ENCODE measurements around the gene COL6A3. TPM values are rescaled to one million over a fixed set of nuclear protein-coding genes. Genes with fewer than 3 reads are reported as not detected.

Gene COL6A3
- total RNA-seq, 2 experiments from 2014 or later, result 0.90 to 1.3 TPM

- Mint-ChIP-seq H3K9me3 (no peaks in the 10 kb centered on the region), H3K4me1 (peaks cover 74% of the 10 kb centered on the region), H3K36me3 (ENCODE audit: low read depth) (no peaks in the 10 kb centered on the region), H3K27ac (no peak overlapping the region), H3K4me3 (no peak overlapping the region), H3K27me3 (peaks cover 11% of the 10 kb centered on the region)
- CTCF ChIA-PET, result interaction anchor here (1.2 to 3.7 kb wide), 2 partner anchors 13 to 39 kb away, joined by 6 to 36 read pairs; no protein-coding TSS in a partner anchor
- DNase-seq, result no peak
- POLR2A ChIA-PET, result interaction anchor here (0.9 kb wide), 1 partner anchor 39 kb away, joined by 3 read pairs; no protein-coding TSS in a partner anchor
Observed at GRCh38 chr2:237435844-237436587, 22.1 kb upstream of the COL6A3 start.

- H3K27me3 Mint-ChIP-seq, result peaks cover 11% of the 10 kb centered on the region
Observed at GRCh38 chr2:237434866-237435311, 20.9 kb upstream of the COL6A3 start.

GRCh38 chr2:237433920-237434676 lies 20.1 kb upstream of the COL6A3 start:
- no peak for DNase-seq
- Mint-ChIP-seq H3K4me1 (peaks cover 76% of the 10 kb centered on the region), H3K27ac (peak overlapping the region; percentile 42), H3K36me3 (ENCODE audit: low read depth) (no peaks in the 10 kb centered on the region), H3K27me3 (peaks cover 11% of the 10 kb centered on the region), H3K9me3 (no peaks in the 10 kb centered on the region), H3K4me3 (peak overlapping the region; percentile 9)
- ChIA-PET POLR2A (interaction anchor here (1.1 kb wide), 1 partner anchor 10 kb away, joined by 3 read pairs; no protein-coding TSS in a partner anchor), CTCF (interaction anchor here (0.6 to 3.7 kb wide), 3 partner anchors 11 to 138 kb away, joined by 3 to 36 read pairs (median 4); no protein-coding TSS in a partner anchor)

More at GRCh38 chr2:237434866-237435311, 20.9 kb upstream of the COL6A3 start:
- peaks cover 71% of the 10 kb centered on the region for H3K4me1 Mint-ChIP-seq
- peak overlapping the region; percentile 22 for H3K27ac Mint-ChIP-seq
- CTCF ChIA-PET, result interaction anchor here (0.6 to 3.7 kb wide), 4 partner anchors 12 to 137 kb away, joined by 3 to 36 read pairs (median 5); no protein-coding TSS in a partner anchor
- POLR2A ChIA-PET, result interaction anchor here (0.9 to 1.1 kb wide), 3 partner anchors 11 to 40 kb away, joined by 3 read pairs; no protein-coding TSS in a partner anchor
- DNase-seq, result peak; percentile 82
- no peaks in the 10 kb centered on the region for H3K36me3 Mint-ChIP-seq (ENCODE audit: low read depth)
- H3K4me3 Mint-ChIP-seq, result no peak overlapping the region
- no peaks in the 10 kb centered on the region for H3K9me3 Mint-ChIP-seq

- DNase-seq, result peak; percentile 70
- ChIA-PET POLR2A (interaction anchor here (1.3 kb wide), 1 partner anchor 11 kb away, joined by 3 read pairs; no protein-coding TSS in a partner anchor), CTCF (interaction anchor here (0.9 to 3.7 kb wide), 2 partner anchors 10 to 140 kb away, joined by 4 to 36 read pairs; no protein-coding TSS in a partner anchor)
- Mint-ChIP-seq H3K4me3 (peak overlapping the region; percentile 17), H3K27me3 (peaks cover 13% of the 10 kb centered on the region), H3K36me3 (ENCODE audit: low read depth) (no peaks in the 10 kb centered on the region), H3K9me3 (no peaks in the 10 kb centered on the region), H3K27ac (peak overlapping the region; percentile 60), H3K4me1 (peaks cover 82% of the 10 kb centered on the region)
Observed at GRCh38 chr2:237432484-237433092, 18.6 kb upstream of the COL6A3 start.

GRCh38 chr2:237431837-237432236 lies 17.9 kb upstream of the COL6A3 start:
- Mint-ChIP-seq H3K4me3 (no peak overlapping the region), H3K9me3 (no peaks in the 10 kb centered on the region), H3K4me1 (peaks cover 88% of the 10 kb centered on the region), H3K27me3 (peaks cover 13% of the 10 kb centered on the region), H3K27ac (no peak overlapping the region), H3K36me3 (ENCODE audit: low read depth) (no peaks in the 10 kb centered on the region)
- ChIA-PET CTCF (no interaction called here), POLR2A (no interaction called here)
- DNase-seq, result no peak

DNA sequence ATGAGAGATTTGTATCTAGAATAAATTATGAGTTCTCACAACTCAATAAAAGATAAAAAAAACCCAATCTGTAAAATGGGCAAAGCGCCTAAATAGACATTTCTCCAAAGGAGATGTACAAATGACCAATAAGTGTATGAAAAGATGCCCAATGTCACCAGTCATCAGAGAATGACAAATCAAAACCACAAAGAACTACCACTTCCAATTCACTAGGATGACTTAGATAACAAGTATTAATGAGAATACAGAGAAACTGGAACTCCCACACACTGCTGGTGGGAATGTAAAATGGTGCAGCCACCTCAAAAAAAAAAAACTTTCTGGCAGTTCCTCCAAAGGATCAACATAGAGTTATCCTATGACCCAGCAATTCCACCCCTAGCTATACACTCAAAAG lies 17.4 kb upstream of the COL6A3 start:
- POLR2A ChIA-PET, result no interaction called here
- H3K4me3 Mint-ChIP-seq, result no peak overlapping the region
- no peak for DNase-seq

GRCh38 chr2:237430861-237431260 lies 16.9 kb upstream of the COL6A3 start:
- DNase-seq, result no peak
- POLR2A ChIA-PET, result no interaction called here
- Mint-ChIP-seq H3K27ac (no peak overlapping the region), H3K4me3 (no peak overlapping the region), H3K36me3 (ENCODE audit: low read depth) (no peaks in the 10 kb centered on the region), H3K4me1 (peaks cover 82% of the 10 kb centered on the region), H3K9me3 (no peaks in the 10 kb centered on the region), H3K27me3 (peaks cover 13% of the 10 kb centered on the region)
- CTCF ChIA-PET, result interaction anchor here (0.8 to 3.7 kb wide), 4 partner anchors 9 to 150 kb away, joined by 3 to 13 read pairs (median 8); no protein-coding TSS in a partner anchor

More for the DNA sequence above, 17.4 kb upstream of the COL6A3 start:
- H3K9me3 Mint-ChIP-seq, result no peaks in the 10 kb centered on the region
- CTCF ChIA-PET, result interaction anchor here (1.3 to 3.7 kb wide), 2 partner anchors 13 to 44 kb away, joined by 5 to 13 read pairs; no protein-coding TSS in a partner anchor
- no peaks in the 10 kb centered on the region for H3K36me3 Mint-ChIP-seq (ENCODE audit: low read depth)
- H3K27me3 Mint-ChIP-seq, result peaks cover 13% of the 10 kb centered on the region
- peaks cover 88% of the 10 kb centered on the region for H3K4me1 Mint-ChIP-seq
- no peak overlapping the region for H3K27ac Mint-ChIP-seq

- ChIA-PET POLR2A (no interaction called here), CTCF (interaction anchor here (0.8 to 3.7 kb wide), 3 partner anchors 8 to 152 kb away, joined by 3 to 13 read pairs (median 10); no protein-coding TSS in a partner anchor)
- no peaks in the 10 kb centered on the region for H3K36me3 Mint-ChIP-seq (ENCODE audit: low read depth)
- no peaks in the 10 kb centered on the region for H3K9me3 Mint-ChIP-seq
- peaks cover 71% of the 10 kb centered on the region for H3K4me1 Mint-ChIP-seq
- DNase-seq, result no peak
- no peak overlapping the region for H3K4me3 Mint-ChIP-seq
- peaks cover 15% of the 10 kb centered on the region for H3K27me3 Mint-ChIP-seq
- peak overlapping the region; percentile 11 for H3K27ac Mint-ChIP-seq
Observed at GRCh38 chr2:237429753-237430152, 15.8 kb upstream of the COL6A3 start.

- ChIA-PET CTCF (interaction anchor here (0.9 to 3.7 kb wide), 2 partner anchors 48 to 85 kb away, joined by 3 to 13 read pairs; no protein-coding TSS in a partner anchor), POLR2A (interaction anchor here (1.6 kb wide), 1 partner anchor 13 kb away, joined by 4 read pairs; no protein-coding TSS in a partner anchor)
- Mint-ChIP-seq H3K36me3 (ENCODE audit: low read depth) (no peaks in the 10 kb centered on the region), H3K27me3 (peaks cover 18% of the 10 kb centered on the region), H3K27ac (peak overlapping the region; percentile 33), H3K9me3 (no peaks in the 10 kb centered on the region), H3K4me3 (no peak overlapping the region), H3K4me1 (peaks cover 53% of the 10 kb centered on the region)
- DNase-seq, result peak; percentile 57
Observed at GRCh38 chr2:237427769-237428506, 14.0 kb upstream of the COL6A3 start.

DNA sequence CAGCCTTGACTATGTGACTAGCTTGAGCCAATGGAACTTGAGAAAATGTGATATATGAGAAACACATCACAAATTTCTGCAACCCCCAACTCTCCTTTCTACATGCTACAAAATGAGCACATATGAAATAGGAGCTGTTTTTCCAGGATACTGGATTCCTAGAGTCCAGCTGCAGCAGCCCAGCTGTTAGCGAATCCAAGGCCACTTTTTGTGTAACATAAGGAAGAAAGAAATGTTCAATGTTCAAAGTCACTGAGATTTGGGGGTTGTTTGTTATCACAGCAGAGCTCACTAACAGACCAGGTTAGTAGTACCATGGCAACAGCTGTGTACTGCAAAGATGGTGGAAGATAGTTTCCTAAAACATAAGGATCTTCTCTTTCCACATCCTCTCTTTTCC lies 12.6 kb upstream of the COL6A3 start:
- DNase-seq, result no peak
- Mint-ChIP-seq H3K27me3 (peaks cover 15% of the 10 kb centered on the region), H3K27ac (no peak overlapping the region), H3K9me3 (no peaks in the 10 kb centered on the region), H3K36me3 (ENCODE audit: low read depth) (no peaks in the 10 kb centered on the region), H3K4me1 (peaks cover 43% of the 10 kb centered on the region), H3K4me3 (no peak overlapping the region)
- ChIA-PET CTCF (interaction anchor here (0.6 to 2.0 kb wide), 3 partner anchors 15 to 1062 kb away, joined by 3 to 9 read pairs (median 5); no protein-coding TSS in a partner anchor), POLR2A (interaction anchor here (1.6 kb wide), 1 partner anchor 15 kb away, joined by 4 read pairs; no protein-coding TSS in a partner anchor)

- no peak overlapping the region for H3K4me3 Mint-ChIP-seq
- no peak for DNase-seq
- H3K4me1 Mint-ChIP-seq, result peaks cover 38% of the 10 kb centered on the region
- no peaks in the 10 kb centered on the region for H3K36me3 Mint-ChIP-seq (ENCODE audit: low read depth)
- ChIA-PET POLR2A (no interaction called here), CTCF (interaction anchor here (2.0 kb wide), 1 partner anchor 50 kb away, joined by 9 read pairs; no protein-coding TSS in a partner anchor)
- H3K27ac Mint-ChIP-seq, result no peak overlapping the region
- no peaks in the 10 kb centered on the region for H3K9me3 Mint-ChIP-seq
- peaks cover 16% of the 10 kb centered on the region for H3K27me3 Mint-ChIP-seq
Observed at GRCh38 chr2:237425320-237425719, 11.4 kb upstream of the COL6A3 start.

Data from activated CD4-positive, alpha-beta memory T cell treated with anti-CD3 and anti-CD28 coated beads, Interleukin-2, amount 10 ng/mL, durations not matched to agents 7 days and 5 days (primary cell).